HG03565 (cell line): ENCODE results near the gene ADIPOR1.
"Not testable (repeated sequence)": the region's sequence is repeated elsewhere in the genome, so short reads cannot be mapped to it uniquely, and the experiment has no call there.

Experiments used
- ATAC-seq: cut with Tn5 transposase; IDR thresholded peaks from one replicate; pipeline ENCODE4 v1.9.1; 2021; ENCODE audit warnings: mild to moderate bottlenecking, moderate library complexity; ENCODE audit not compliant: unreplicated experiment

ADIPOR1 gene

DNA sequence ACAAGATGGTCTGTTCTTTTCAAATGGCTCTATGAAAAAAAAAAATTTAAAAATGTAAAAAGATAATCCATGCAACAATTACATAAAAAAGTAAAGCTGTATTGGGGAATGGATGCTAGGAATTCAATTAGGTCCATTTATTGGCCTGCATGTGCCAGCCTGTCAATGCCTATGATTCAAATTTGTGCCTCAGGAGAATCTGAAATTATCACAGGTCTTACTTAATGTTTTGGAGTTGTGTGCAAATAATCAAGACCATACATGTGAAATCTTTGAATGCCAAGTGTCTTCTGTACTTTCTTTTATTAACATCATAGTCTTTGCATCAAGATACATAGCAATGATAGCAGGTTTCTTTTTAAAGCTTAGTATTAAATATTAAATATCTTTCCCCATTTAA, 17.6 kb downstream of the ADIPOR1 start:
- ATAC-seq, result no peak

- ATAC-seq, result no peak
These were observed 19.7 kb downstream of the ADIPOR1 start for GRCh38 chr1:202938287-202938925.

DNA sequence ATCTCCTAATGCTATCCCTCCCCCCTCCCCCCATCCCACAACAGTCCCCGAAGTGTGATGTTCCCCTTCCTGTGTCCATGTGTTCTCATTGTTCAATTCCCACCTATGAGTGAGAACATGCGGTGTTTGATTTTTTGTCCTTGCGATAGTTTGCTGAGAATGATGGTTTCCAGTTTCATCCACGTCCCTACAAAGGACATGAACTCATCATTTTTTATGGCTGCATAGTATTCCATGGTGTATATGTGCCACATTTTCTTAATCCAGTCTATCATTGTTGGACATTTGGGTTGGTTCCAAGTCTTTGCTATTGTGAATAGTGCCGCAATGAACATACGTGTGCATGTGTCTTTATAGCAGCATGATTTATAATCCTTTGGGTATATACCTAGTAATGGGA, 21.7 kb downstream of the ADIPOR1 start:
- not testable (repeated sequence) for ATAC-seq

DNA sequence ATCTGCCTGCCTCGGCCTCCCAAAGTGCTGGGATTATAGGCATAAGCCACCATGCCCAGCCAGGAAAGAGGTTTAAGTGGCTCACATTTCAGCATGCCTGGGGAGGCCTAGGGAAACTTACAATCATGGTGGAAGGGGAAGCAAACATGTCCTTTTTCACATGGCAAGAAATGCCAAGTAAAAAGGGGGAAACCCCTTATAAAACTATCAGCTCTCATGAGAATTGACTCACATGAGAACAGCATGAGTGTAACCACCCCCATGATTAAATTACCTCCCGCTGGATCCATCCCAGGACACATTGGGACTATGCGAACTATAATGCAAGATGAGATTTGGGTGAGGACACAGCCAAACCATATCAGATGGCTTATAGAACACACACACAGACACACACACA, 22.3 kb downstream of the ADIPOR1 start:
- no peak for ATAC-seq

GRCh38 chr1:202934755-202935154, 23.4 kb downstream of the ADIPOR1 start:
- ATAC-seq, result no peak

- ATAC-seq, result no peak
These were observed 25.6 kb downstream of the ADIPOR1 start for GRCh38 chr1:202932476-202932875.

GRCh38 chr1:202926581-202927491, 31.3 kb downstream of the ADIPOR1 start, which contains the start of gene KLHL12:
TSS of gene KLHL12 (minus strand) at chr1:202927234. CDS start at chr1:202925162, 2,072 bp downstream.
- ATAC-seq, result peak; percentile 81

DNA sequence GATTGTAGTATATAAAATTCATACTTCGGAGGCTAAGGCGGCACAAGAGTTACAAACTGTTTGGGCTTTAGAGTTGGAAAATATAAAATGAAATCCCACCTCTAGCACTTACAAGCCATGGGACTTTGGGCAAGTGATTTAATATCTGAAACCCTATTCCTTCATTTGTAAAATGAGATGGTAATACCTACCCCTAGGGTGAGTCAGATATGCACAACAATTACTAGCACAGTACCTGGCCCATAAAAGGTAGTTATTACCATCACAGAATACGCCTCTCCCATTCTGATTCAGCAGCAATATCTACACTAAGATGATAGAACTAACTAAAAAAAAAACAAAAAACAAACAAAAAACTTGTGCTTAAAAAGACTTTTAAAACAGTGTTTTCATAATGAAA, 34.6 kb downstream of the ADIPOR1 start:
- no peak for ATAC-seq

DNA sequence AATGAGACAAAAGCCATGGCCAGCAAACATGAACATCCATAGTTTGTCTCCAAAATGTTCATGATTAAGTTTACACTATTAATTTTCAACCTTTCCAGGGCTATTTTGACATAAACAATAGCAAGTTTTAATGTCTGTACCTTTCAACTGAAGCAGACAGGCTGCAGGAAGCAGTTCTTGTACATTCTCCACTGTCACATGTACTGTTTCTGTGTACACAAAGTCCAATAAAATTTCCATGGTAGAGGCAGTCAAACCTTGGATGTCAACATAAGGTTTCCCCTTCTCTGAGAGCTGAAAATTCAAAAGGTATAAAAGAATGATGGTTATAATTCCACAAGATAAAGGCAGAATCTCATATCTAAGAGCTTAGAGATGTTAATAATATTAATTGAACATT, 38.5 kb downstream of the ADIPOR1 start:
- ATAC-seq, result no peak

DNA sequence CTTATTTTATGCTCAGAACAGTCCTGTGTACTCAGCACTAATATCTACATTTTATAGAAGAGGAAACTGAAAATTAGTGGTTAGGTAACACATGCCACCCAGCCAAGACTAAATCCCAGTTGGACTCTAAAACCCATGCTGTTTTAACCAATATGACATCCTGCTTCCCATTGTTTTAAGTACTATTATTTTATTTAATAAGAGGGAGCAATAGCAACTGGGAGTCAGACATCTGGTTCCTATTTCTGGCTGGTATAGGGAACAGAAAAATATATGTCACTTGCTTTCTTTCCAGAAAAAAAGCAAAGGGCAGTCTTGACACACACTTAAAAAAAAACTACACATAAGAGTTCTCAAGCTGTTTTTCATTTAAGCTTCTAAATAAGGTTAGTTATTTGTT, 43.0 kb downstream of the ADIPOR1 start:
- no peak for ATAC-seq

GRCh38 chr1:202912476-202912875, 45.6 kb downstream of the ADIPOR1 start:
- not testable (repeated sequence) for ATAC-seq

- no peak for ATAC-seq
These were observed 48.6 kb downstream of the ADIPOR1 start for GRCh38 chr1:202909494-202909893.

DNA sequence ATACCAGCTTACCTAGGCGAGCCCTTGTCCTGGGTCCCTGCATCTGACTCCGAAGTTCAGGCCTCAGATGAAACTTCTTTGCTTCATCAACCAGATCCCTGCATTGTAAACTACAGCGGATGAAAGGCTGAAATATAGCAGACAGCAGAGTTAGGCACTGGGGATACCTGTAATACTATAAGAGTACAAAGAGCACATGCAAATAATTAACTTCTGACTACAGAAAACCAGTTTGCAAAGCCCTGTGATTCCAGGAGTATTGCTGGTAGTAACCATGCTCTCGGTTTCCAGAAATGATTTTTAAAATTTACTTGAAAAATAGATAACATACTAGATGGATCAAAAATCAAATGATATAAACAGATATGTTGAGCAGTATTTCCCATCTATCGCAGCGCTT, 49.1 kb downstream of the ADIPOR1 start:
- no peak for ATAC-seq

- ATAC-seq, result no peak
These were observed 52.8 kb downstream of the ADIPOR1 start for GRCh38 chr1:202905331-202905730.

GRCh38 chr1:202903808-202904207, 54.3 kb downstream of the ADIPOR1 start:
- not testable (repeated sequence) for ATAC-seq

DNA sequence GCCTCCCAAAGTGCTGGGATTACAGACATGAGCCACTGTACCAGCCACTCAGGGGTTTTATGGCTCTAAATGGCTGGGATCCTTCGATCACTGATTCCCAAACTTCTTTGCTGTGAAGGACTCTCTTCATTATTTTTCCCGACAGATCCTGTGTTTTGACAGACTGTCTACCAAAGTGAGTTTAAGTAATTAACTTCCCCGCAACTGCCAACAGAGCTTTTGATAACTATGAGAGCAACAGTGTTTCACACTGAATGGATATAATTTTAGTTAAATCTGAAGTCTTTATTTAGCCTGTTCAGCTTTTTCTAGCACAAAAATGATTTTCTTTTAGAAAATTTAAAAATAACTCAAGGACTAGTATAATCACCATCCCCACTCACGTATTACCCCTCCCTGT, 56.6 kb downstream of the ADIPOR1 start:
- ATAC-seq, result no peak

DNA sequence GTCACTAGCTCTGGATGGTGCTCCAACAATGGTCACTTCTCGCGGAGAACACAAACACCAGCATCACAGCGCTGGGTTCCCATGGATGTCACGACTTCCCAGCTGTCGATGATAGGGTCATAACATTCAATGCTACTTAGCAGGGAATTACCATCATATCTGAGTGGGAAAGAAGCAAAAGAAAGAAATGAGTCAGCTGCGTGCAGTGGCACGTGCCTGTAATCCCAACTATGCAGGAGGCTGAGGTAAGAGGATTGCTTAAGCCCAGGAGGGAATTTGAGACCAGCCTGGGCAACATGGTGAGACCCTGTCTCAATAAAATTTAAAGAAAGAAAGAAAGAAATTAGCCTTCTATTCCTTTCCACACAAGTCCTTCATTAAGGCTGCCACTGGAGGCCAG, 65.6 kb downstream of the ADIPOR1 start:
- no peak for ATAC-seq
